Activated CD4-positive, CD25-positive, alpha-beta regulatory T cell treated with anti-CD3 and anti-CD28 coated beads, Interleukin-2, amount 50 U/mL, for 16 hours (primary cell): ENCODE data around the gene ERICH4.
"Not testable (repeated sequence)": the region's sequence is repeated elsewhere in the genome, so short reads cannot be mapped to it uniquely, and the experiment has no call there.

Source experiments
- DNase-seq: peaks from one replicate; pipeline ENCODE4 v3.0.0-alpha.2; 2020; ENCODE audit warnings: low read depth, low spot score

The ERICH4 gene

DNA sequence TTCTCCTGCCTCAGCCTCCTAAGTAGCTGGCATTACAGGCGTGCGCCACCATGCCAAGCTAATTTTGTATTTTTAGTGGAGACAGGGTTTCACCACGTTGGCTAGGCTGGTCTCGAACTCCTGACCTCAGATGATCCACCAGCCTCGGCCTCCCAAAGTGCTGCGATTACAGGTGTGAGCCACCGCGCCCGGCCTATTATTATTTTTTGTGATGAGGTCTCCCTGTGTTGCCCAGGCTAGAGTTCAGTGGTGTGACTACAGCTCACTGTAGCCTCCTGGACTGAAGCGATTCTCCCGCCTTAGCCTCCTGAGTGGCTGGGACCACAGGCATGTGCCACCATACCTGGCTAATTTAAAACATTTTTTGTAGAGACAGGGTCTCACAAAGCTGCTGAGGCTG, 7.6 kb upstream of the ERICH4 start:
- not testable (repeated sequence) for DNase-seq

GRCh38 chr19:41435936-41436673, 6.9 kb upstream of the ERICH4 start:
- no peak for DNase-seq

DNA sequence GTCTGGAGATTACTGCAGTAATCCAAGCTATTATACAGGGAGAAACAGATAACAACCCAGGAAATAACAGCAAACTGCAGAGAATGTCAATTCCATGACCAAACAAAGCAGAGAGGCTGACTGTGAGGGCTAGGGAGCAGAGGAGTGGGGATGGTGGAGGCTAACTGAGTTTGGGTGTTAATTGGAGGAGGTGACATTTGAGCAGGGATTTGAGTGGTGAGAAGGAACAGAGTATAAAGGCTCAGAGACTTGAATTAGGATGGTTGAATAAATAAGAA, 6.3 kb upstream of the ERICH4 start:
- DNase-seq: no peak

DNA sequence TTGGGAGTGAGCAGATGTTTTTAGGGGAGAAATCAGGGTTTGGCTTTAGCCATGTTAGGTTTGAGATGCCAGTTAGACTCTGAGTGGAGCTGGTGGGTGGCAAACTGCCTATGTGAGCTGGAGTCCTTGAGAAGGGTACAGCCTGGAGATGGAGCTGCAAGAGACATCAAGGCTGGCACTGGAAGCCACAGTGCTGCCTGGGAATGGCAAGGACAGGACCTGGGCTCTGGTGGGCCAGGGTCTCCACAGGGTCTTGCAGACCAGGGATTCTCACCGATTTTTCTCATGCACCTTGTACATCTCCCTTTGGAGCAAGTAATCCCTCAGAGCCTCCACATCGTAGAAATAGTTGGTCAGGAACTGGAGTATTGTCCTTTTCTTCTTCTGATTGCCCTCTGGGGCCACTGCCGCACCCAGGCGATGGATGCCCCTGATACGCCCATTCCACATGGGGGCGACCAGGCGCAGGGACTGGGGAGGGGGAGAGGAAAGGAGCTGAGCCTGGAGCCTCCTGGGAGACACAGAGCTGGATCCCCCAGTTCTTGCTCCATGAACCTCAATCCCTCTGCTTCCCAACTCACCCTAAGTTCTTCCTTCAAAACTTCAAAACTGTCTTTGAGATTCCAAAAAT, 4.9 kb upstream of the ERICH4 start:
- DNase-seq: no peak

DNA sequence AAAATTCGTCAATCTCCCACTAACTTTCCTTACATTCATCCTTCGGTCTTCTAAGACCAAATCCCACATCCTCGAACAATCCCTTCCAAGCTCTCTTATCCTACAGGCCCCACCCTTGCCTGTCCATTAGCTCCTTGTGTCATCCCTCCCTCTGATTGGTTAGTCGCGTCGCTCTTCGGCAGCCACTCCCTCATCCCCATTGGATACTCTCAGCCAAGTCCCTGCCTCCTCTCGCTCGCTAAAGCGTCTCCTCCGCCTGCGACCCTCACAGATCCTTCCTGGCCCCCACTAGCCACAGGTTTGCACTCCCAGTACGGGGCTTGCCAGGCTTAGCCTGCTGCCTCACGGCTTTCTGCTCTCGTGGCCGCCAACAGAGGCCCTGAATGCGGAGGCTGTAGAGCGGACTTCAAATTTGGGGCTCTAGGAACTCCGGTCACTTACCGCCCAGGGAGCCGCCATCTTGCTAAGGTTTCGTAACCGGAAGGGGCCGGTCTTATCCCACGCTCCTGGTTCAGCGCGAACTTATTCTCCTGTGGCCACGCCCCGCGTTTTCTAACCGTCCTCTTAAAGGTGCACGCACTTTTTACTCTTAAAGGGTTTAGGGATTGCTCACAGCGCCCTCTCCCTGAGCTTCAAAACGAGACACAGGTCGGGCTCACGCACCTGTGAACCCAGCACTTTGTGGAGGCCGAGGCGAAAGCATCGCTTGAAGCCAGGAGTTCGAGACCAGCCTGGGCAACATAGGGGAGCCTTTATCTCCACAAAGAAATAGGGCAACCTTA, 3.3 kb upstream of the ERICH4 start, which contains the start of gene DMAC2:
Gene DMAC2 (minus strand): TSS at position 472 of the 782 bp plus-strand sequence. CDS start 13 bp downstream, at position 459.
- DNase-seq: peak; percentile 92

GRCh38 chr19:41441321-41441945, 1.5 kb upstream of the ERICH4 start:
- DNase-seq: no peak

DNA sequence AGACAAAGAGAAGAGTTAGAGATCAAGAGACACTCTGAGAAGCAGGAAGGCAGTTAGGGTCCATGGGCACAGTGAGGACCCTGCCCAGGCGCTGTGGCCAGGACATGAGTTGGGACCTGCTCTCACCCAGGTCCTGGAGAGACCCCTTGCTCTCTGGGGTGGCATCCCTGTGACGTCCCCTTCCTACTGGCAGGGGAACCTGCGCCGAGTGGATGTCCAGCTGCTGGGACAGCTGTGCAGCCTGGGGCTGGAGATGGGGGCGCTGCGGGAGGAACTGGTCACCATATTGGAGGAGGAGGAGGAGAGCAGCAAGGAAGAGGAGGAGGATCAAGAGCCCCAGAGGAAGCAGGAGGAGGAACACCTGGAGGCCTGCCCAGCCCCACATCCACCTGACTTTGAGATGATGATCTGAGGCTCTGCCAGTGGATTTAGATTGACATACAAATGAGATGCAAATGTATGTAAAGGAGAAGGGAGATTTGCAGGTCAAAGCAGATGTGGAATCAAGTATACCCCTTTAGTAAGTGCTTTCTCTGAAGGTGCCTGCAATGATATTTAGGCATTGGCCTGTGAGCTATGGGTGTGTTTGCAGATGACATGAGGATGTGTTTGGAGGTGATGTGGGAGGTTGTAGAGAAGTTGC, 978 bp downstream of the ERICH4 start:
- no peak for DNase-seq

DNA sequence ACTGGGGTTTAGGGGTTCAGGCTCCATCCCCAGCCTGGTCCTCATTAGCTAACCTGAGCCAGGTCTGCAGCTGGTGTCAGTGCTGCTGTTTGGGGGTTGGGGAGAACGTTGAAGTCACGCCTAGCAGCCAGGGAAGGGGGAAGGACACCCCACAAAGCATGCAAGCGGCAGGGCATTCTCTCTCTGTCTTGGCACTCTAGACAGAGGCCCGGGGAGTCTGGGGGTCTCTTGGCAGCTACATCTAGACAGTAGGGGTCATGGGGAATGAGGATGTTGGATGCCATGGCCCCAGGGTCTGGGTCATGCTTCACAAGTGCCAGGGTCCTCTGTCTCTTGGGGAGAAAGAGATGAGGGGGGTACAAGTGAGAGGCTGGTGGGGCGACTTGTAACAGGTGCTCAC, 2.6 kb downstream of the ERICH4 start:
- DNase-seq: no peak

GRCh38 chr19:41447732-41448332, 4.9 kb downstream of the ERICH4 start:
- DNase-seq: no peak

GRCh38 chr19:41449079-41449864, 6.3 kb downstream of the ERICH4 start:
- peak; percentile 52 for DNase-seq

DNA sequence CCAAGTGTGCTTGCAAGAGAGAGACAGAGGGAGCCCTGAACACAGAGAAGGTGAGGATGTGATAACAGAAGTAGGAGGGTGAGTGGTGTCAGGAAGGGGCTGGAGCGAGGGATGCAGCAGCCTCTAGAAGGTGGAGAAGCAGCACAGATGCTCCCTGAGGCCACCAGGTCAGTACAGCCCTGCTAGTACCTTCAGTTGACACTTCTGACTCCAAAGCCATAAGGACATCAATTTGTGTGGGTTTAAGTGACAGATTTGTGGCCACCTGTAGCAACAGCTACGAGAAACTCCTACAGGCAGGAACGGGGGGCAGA, 6.9 kb downstream of the ERICH4 start:
- no peak for DNase-seq

DNA sequence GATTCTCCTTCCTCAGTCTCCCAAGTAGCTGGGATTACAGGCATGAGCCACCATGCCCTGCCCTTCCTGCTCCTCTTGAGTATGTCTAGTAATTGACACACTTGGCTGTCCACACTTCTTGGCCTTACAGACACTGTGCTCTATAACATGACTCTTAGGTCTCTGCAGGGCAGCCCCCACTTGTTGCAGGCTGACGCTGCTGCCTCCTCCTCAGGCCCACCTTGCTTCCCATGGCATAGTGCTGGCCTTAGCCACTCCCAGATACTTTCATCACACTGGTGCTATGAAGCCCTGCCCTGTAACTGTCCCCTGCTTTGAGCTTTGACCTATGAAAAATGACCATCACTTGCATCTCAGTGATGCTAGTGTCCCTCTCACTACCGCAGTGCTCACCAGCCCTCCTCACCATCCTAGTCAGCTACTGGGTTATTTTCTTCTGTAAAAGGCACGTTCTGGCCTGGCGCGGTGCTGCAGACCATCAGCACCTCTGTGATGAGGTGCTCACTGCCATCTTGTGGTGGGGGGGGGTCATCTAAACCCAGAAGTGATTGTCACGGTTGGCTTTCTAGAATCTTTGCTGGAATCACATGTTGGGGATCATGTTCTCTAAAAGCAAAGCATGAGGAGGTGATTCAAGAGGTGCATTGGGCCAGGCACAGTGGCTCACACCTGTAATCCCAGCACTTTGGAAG, 9.8 kb downstream of the ERICH4 start:
- DNase-seq: no peak

- DNase-seq: no peak
These were observed 13.0 kb downstream of the ERICH4 start for GRCh38 chr19:41455936-41456335.

- no peak for DNase-seq
These were observed 13.5 kb downstream of the ERICH4 start for GRCh38 chr19:41456342-41456918.

- DNase-seq: no peak
These were observed 14.3 kb downstream of the ERICH4 start for GRCh38 chr19:41457241-41457640.

- DNase-seq: no peak
These were observed 19.5 kb downstream of the ERICH4 start for GRCh38 chr19:41462497-41462896.

- DNase-seq: not testable (repeated sequence)
These were observed 20.6 kb downstream of the ERICH4 start for GRCh38 chr19:41463257-41464256.

DNA sequence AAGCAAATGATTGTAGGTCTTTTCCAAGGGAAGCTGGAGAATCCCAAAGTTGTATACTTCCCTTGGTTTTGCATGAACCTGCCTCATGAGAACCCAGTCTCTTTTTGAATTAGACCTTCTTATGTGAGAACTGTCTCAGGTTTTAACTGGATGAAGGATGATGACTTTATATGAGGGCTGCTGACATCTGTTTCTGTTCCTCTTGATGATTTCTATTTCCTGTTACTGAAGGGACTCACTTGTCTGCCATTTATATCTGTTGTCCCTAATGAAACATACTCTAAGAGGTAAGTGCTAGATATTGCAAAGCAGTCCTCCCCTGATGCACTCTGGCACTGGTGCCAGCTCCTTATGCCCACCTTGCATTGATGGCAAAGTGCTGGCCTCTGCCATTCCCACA, 33.6 kb downstream of the ERICH4 start:
- no peak for DNase-seq

GRCh38 chr19:41478171-41478570, 35.2 kb downstream of the ERICH4 start:
- DNase-seq: no peak
